ENCODE results near the gene COX4I2.
A peak's percentile ranks its signal among the peaks of the same experiment; 100 is the strongest.
"Not testable (repeated sequence)": the region's sequence is repeated elsewhere in the genome, so short reads cannot be mapped to it uniquely, and the experiment has no call there.

Gene COX4I2

DNA sequence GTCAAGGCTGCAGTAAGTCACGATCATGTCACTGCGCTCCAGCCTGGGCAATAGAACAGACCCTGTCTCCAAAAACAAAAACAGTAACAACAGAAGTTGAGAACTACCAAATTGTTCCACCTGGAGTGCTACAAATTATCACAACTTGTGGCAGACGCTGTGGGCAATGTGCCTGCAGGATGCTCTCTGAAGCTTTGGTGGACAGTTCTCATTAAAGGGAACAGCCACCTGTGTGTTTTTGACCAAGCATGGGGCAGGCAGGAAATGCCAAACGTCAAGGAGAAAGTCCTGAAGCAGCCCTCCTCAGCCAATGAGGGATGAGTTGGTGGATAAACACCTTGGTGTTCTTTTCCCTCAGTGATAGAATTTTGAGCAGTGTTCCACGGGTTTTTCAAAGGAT lies 15.8 kb downstream of the COX4I2 start:
- DNase-seq (ENCODE audit: low read depth, low spot score) = no peak

- DNase-seq (ENCODE audit: low read depth, low spot score) = no peak
These were observed 16.8 kb downstream of the COX4I2 start for GRCh38 chr20:31654534-31654933.

GRCh38 chr20:31661625-31662371 lies 24.1 kb downstream of the COX4I2 start:
- peak; percentile 66 for DNase-seq (ENCODE audit: low read depth, low spot score)

DNA sequence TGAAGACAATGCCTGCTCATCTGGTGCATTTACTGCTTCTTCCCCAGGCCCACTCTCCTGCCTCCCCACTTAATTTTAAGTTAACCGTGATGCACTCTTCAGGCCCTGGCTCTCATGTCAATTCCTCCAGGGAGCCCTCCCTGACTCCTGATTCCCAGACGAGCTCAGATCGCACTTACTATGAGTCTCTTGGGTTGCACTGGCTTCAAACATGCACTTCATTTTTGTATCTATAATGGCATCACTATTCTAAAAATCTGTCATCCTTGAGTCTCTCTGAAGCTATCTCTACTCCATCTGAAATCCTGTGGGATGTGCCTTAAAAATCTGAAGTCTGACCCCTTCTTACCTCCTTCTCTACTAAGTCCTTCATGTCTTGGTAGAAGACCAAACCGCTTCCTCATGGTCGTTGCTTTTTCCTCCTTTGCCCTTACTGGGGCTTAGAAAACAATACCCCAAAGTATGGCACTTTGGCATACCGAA lies 24.7 kb downstream of the COX4I2 start:
- no peak for DNase-seq (ENCODE audit: low read depth, low spot score)

DNA sequence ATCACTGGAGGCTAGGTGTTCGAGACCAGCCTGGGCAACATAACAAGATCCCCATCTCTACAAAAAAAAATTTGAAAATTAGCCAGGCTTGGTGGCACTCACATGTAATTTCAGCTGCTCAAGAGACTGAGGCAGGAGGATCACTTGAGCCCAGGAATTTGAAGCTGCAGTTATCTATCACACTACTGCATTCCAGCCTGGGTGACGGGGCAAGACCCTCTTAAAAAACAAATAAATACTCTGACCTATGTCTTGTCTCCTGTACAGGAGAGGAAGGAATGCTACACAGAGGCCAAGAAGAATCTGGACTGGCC lies 25.8 kb downstream of the COX4I2 start:
- no peak for DNase-seq (ENCODE audit: low read depth, low spot score)

GRCh38 chr20:31663838-31664695 lies 26.4 kb downstream of the COX4I2 start:
- no peak for DNase-seq (ENCODE audit: low read depth, low spot score)

DNA sequence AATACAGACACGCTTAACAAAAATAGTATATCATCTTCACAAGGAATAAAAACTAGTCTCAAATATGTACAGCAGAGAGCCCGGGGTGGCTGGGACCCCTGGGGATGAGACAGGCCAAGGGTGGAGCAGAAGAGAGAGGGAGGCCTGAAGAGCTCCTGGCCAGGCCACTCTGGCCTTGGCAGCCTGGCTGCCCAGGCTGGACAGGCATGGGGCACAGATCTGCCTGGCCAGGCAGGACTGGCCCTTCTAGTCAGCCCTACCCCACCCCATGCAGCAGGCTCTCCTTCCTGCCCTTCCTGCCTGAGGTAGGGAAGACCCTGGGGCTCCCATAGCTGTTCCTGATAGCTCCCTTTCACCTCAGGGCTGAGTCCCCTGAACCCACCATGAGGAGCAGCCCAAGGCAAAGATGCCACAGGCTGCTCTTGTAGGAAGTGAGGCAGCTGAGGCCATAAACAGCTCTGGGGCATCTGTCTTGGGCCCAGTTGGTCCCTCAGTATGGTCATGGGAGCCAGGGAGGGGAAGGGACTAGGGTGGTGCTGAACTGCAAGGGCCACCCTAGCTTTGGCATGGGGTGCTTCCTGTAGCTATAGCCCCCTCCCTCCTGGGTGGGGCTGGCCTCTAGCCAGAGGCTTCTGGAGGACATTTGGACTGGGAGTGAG lies 27.1 kb downstream of the COX4I2 start:
- no peak for DNase-seq (ENCODE audit: low read depth, low spot score)

DNA sequence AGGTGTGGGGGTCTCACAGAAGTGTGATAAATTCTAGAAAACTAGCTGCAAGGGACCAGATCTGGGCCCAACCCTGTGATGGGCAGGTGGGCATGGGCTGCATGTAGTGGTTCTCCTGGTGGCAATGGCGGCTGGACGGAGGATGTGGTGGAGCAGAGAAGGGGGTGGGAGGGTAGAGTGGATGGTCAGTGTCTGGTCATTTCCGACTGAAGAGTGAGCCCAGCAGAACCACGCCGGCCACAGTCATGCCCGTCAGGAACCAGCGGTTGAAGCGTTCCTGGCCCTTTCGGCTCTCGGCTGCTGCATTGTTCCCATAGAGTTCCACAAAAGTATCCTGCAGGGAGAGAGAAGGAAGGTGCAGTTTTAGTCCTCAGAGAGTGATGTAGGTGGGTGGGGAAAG lies 28.0 kb downstream of the COX4I2 start:
- no peak for DNase-seq (ENCODE audit: low read depth, low spot score)

DNA sequence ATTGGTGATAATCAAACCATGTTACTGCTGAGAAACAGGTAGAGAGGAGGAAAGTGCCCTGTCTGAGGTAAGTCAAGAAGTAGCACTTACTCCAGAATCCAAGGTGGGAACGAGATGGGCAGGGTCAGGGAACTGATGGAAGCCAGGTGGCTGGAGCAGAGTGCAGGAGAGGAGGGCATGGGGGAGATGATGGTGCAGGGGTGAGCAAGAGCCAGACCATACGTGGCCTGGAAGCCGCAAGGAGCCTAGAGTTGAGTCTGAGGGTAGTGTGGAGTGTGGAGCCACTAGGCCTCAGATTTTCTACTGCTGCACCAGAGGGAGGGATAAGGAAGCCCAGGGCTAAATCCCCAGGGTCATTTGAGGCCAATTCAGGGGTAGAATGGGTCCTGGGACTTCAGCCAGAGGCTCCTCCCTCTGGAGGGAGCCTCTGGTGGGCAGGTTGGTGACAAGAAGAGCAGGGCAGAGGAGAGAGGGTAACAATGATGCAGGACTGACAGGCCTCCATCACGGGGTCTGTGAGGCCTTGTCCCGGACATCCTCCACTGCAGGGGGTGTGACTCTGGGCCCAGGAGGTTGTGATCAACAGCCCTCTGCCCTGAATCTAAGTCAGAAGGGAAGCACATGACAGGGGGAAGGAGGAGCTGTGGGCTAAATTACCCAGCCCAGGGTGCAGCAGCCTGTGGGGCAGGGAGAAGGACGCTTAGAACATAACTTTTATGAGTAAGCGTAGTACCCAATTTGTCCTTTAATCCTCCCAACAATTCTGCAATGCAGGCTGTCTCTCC lies 28.7 kb downstream of the COX4I2 start:
- no peak for DNase-seq (ENCODE audit: low read depth, low spot score)

DNA sequence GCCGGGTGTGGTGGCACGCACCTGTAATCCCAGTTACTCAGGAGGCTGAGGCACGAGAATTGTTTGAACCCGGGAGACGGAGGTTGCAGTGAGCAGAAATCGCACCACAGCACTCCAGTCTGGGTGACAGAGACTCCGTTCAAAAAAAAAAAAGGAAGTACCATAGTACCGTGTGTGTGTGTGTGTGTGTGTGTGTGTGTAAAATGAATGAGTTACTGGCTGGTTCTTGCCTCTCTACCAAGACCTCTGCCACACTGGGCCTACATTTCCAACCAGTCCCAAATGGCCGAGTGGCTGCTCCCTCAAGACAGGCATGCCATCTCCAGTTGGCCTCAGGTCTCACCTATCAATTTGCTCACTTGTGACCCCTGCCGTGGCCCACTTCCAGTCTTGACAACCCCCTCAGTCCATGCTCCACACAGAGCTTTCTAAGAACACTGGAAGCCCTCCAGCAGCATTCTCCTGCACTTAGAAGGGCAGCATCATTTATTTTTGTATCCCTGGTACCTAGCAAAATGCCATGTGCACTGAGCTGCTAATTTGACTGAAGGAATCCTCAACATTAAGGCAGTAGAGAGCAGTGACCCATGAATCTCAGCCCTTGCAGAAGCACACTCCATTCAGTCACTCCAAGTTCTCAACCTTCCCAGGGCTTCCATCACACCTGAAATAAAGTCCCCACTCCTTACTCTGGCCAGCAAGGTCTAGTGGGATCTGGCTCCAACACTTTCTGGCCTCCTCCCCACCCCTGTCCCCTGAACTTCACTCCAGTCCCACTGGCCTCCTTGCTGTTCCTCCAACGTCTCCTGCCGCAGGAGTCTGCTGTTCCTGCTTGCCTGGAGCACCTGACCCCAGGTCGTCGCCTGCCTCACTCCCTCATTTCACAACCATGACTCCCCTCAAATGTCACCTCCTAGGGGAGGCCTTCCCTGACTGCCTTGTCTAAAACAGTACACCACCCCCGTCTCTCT lies 29.9 kb downstream of the COX4I2 start:
- no peak for DNase-seq (ENCODE audit: low read depth, low spot score)

GRCh38 chr20:31668944-31669343 lies 31.2 kb downstream of the COX4I2 start:
- DNase-seq (ENCODE audit: low read depth, low spot score) = not testable (repeated sequence)

GRCh38 chr20:31669876-31670275 lies 32.2 kb downstream of the COX4I2 start:
- no peak for DNase-seq (ENCODE audit: low read depth, low spot score)

DNA sequence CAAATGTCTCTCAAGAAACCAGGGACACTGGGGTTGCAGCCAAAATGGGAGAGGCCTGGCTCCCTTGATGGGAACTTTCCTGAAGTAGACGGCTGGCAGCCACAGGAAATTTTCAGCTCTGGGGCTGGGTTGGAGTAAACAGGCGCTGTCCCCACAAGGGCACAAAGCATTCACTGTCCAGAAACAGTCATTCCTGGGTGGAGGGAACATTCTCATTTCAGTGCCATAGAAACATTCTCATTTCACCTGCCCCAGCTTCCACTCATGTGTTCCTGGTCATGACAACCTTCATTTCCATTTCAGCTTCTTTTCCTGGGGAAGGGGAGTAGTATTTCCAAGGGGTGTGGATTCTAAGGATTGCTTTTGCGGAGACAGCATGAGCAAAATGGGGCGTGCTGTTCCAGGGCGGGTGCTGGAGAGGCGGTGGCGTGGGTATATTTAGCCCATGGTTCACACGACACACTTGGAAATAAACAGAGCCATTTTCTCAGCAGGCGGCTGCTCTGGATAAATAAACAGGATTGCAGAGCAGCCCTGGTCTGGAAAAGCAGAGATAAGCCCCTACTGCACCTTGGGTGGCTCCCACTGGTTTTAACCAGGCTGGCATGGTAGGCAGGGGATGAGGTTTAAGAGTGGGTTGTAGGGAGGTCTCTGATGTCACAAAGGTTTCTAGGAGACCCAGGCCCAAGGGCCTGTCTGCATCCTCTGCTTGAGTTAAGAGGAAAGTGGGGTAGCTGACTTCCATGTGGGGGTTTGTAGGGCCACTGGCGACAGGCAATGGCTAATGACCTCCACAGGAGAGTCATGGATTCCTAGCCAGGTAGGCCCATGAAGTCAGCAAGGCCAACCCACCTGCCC lies 32.9 kb downstream of the COX4I2 start:
- no peak for DNase-seq (ENCODE audit: low read depth, low spot score)

- no peak for DNase-seq (ENCODE audit: low read depth, low spot score)
These were observed 33.6 kb downstream of the COX4I2 start for GRCh38 chr20:31671324-31671723.

DNA sequence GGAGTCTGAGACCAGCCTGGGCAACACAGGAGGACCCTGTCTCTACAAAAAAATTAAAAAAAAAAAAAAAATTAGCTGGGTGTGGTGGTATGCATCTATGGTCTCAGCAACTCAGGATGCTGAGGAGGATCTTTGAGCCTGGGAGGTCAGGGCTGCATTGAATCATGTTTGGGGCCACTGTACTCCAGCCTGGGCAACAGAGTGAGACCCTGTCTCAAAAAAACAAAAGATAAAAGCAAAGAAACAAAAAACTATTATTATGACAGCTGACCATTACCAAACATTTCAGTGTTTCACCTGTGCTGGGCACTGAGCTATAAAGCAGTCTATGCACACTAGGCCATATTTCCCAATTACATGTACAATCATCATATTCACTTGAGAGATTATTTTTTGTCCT lies 35.7 kb downstream of the COX4I2 start:
- no peak for DNase-seq (ENCODE audit: low read depth, low spot score)

- DNase-seq (ENCODE audit: low read depth, low spot score) = no peak
These were observed 36.3 kb downstream of the COX4I2 start for GRCh38 chr20:31673943-31674463.

GRCh38 chr20:31674895-31675827 lies 37.4 kb downstream of the COX4I2 start:
- peak; percentile 37 for DNase-seq (ENCODE audit: low read depth, low spot score)

Data from activated CD4-positive, CD25-positive, alpha-beta regulatory T cell treated with anti-CD3 and anti-CD28 coated beads, Interleukin-2, amount 50 U/mL, for 16 hours (primary cell).